K562 (cell line): ENCODE data around the gene NOD1. TPM values are rescaled to one million over a fixed set of nuclear protein-coding genes. Genes with fewer than 3 reads are reported as not detected.

Experiments used
- ATAC-seq: fragments of 200-7000 bp; cut with Tn5 transposase; 3 replicates; pipeline ENCODE4 v1.9.1; 2020; ENCODE audit warnings: moderate library complexity
- BruUV-seq: library from RNA; stranded (reverse); fragments of 400-500 nt; replicated peaks from 2 replicates; lab custom pipeline; 2021; lab: Mats Ljungman, UMichigan
- CTCF ChIA-PET: fragments of 300-600 bp; formaldehyde crosslinking; extraction: SDS; loops from one replicate; lab custom pipeline; 2021; ENCODE audit warnings: low intra/inter-chr PET ratio; lab: Yijun Ruan, JAX
- POLR2A ChIA-PET: fragments of 300-600, 350-650 bp; sonication (Branson Sonifier 250); formaldehyde crosslinking; extraction: SDS; loops from one replicate; lab custom pipeline; 2021; ENCODE audit warnings: antibody characterized with exemption, inconsistent platforms; lab: Yijun Ruan, JAX
- DNase-seq, 4 experiments: peaks; one replicate each; pipeline versions ENCODE4 v3.0.0 to v3.0.0-alpha.2; 2011 to 2018; ENCODE audit warnings: low spot score in 3 of 4, mixed read lengths in 3 of 4; ENCODE audit errors: extremely low read depth in 1 of 4
- FAIRE-seq: peaks from 2 replicates; lab custom pipeline; 2011; peaks lifted over from hg19 to GRCh38; lab: Jason Lieb, UNC
- H2AFZ ChIP-seq: 2 replicates; pipeline ENCODE4 v1.6.0; 2011; ENCODE audit warnings: low read depth, low read length, control low read depth, inconsistent platforms
- H3K27ac ChIP-seq: fragments of 200-600 bp; 3 replicates; pipeline ENCODE4 v1.8.0; 2011; ENCODE audit warnings: low read depth, mild to moderate bottlenecking, control low read depth, inconsistent platforms, low read length, moderate library complexity, mixed read lengths; ENCODE audit errors: extremely low read depth
- H3K27me3 ChIP-seq, 2 experiments: fragments of 300-600 bp in 1 of 2; 2 replicates in 1 of 2; 3 replicates in 1 of 2; pipeline versions ENCODE4 v1.6.0 to v1.8.0; 2011; ENCODE audit warnings: inconsistent platforms in 2 of 2, low read length in 2 of 2, mild to moderate bottlenecking in 1 of 2, mixed read lengths in 1 of 2, moderate library complexity in 1 of 2; ENCODE audit not compliant: control insufficient read depth in 2 of 2, insufficient read depth in 2 of 2
- H3K36me3 ChIP-seq: fragments of 300-600 bp; 3 replicates; pipeline ENCODE4 v1.8.0; 2011; ENCODE audit warnings: mild to moderate bottlenecking, low read length, inconsistent platforms; ENCODE audit not compliant: control insufficient read depth, insufficient read depth
- H3K4me1 ChIP-seq, 2 experiments: fragments of 200-600 bp in 1 of 2; replicated peaks in 1 of 2; 2 replicates in 1 of 2; 3 replicates in 1 of 2; pipeline versions ENCODE4 v1.5.1 to v1.8.0; 2011; ENCODE audit warnings: inconsistent platforms in 2 of 2, low read length in 2 of 2, mild to moderate bottlenecking in 1 of 2, mixed read lengths in 1 of 2, moderate library complexity in 1 of 2; ENCODE audit not compliant: control insufficient read depth in 2 of 2, insufficient read depth in 2 of 2
- H3K4me2 ChIP-seq: 2 replicates; pipeline ENCODE4 v1.6.1; 2011; ENCODE audit warnings: low read length, control low read depth, inconsistent platforms, mixed read lengths; ENCODE audit not compliant: insufficient read depth
- H3K4me3 ChIP-seq: fragments of 200-600 bp; sonication (generic), shearing (Covaris generic); 2 replicates; pipeline ENCODE4 v1.5.1; 2016; ENCODE audit warnings: control low read depth, inconsistent platforms
- H3K79me2 ChIP-seq: fragments of 200-600 bp; 3 replicates; pipeline ENCODE4 v1.8.0; 2011; ENCODE audit warnings: low read length, inconsistent platforms; ENCODE audit not compliant: control insufficient read depth, insufficient read depth
- H3K9ac ChIP-seq, 2 experiments: 2 replicates each; pipeline versions ENCODE4 v1.6.0 to v1.6.1; 2011; ENCODE audit warnings: low read depth in 2 of 2, low read length in 2 of 2, control low read depth in 1 of 2, inconsistent platforms in 1 of 2, mild to moderate bottlenecking in 1 of 2, mixed read lengths in 1 of 2; ENCODE audit not compliant: insufficient read depth in 1 of 2
- H3K9me1 ChIP-seq: one replicate; pipeline ENCODE4 v1.6.0; 2011; ENCODE audit warnings: inconsistent platforms, mild to moderate bottlenecking, low read length, moderate library complexity; ENCODE audit not compliant: control insufficient read depth, insufficient read depth
- H3K9me3 ChIP-seq: replicated peaks from 2 replicates; pipeline ENCODE4 v1.5.1; 2011; ENCODE audit warnings: low read depth, low read length, inconsistent platforms; ENCODE audit not compliant: control insufficient read depth, insufficient read depth
- H4K20me1 ChIP-seq: replicated peaks from 2 replicates; pipeline ENCODE4 v1.6.1; 2011; ENCODE audit warnings: low read length, inconsistent platforms, mixed read lengths; ENCODE audit not compliant: control insufficient read depth, insufficient read depth
- ATF6 ChIP-seq: sonication (generic); formaldehyde crosslinking; IDR thresholded peaks from 2 replicates; pipeline ENCODE4 v1.4.0; 2020; ENCODE audit warnings: mild to moderate bottlenecking, missing genetic modification reagents
- CTBP1 ChIP-seq: fragments of 450-650 bp; IDR thresholded peaks from 2 replicates; pipeline ENCODE4 v1.6.1; 2016; ENCODE audit warnings: borderline replicate concordance
- DACH1 ChIP-seq: fragments of 450-650 bp; IDR thresholded peaks from 2 replicates; pipeline ENCODE4 v1.6.1; 2018; ENCODE audit not compliant: partially characterized antibody
- EWSR1 ChIP-seq: fragments of 450-650 bp; IDR thresholded peaks from 2 replicates; pipeline ENCODE4 v1.6.1; 2018; ENCODE audit warnings: borderline replicate concordance, mild to moderate bottlenecking, low read depth, moderate library complexity; ENCODE audit not compliant: partially characterized antibody
- RHOXF2B ChIP-seq: fragments of 250-450 bp; sonication (Bioruptor Pico); conservative IDR thresholded peaks from 2 replicates; pipeline ENCODE4 v1.5.1; 2021
- TCF7 ChIP-seq: sonication (generic); IDR thresholded peaks from 2 replicates; pipeline ENCODE4 v1.6.1; 2016; ENCODE audit warnings: antibody characterized with exemption, borderline replicate concordance
- ZNF431 ChIP-seq: sonication (generic); formaldehyde crosslinking; IDR thresholded peaks from 2 replicates; pipeline ENCODE4 v1.8.0; 2022; ENCODE audit warnings: mild to moderate bottlenecking, missing genetic modification reagents
- WGBS: fragments of 100-300 bp; shearing (Covaris generic); methylation state at CpG from one replicate; pipeline ENCODE4 v1.1.6; 2016; ENCODE audit warnings: low coverage, mixed read lengths; ENCODE audit not compliant: insufficient coverage; ENCODE audit errors: missing lambda C conversion rate; 5-methylcytosine and 5-hydroxymethylcytosine counted together
- in situ Hi-C: fragments of 300-500 bp; cut with MboI; formaldehyde crosslinking; loops from 4 replicates; pipeline ENCODE4 v1.15.0; 2018; ENCODE audit warnings: inconsistent platforms, mixed read lengths
- intact Hi-C: fragments of 100-400 bp; cut with micrococcal nuclease; formaldehyde crosslinking; loops from 2 replicates; pipeline ENCODE4 v1.14.2; 2022
- polyA plus RNA-seq, 8 experiments: library from polyadenylated mRNA; depleted of rRNA in 4 of 8; stranded (reverse) in 5 of 8; unstranded in 3 of 8; fragments of >200 nt; fragmentation: Nextera tagmentation in 2 of 8; fragmentation: Illumina TruSeq in 1 of 8; extraction: Ambion mirVana in 2 of 8; extraction: Trizol in 1 of 8; gene quantifications; 2 replicates each; pipeline versions ENCODE4 v1.2.1 to v1.2.3, GENCODE V29; 2011 to 2014; ENCODE audit warnings: inconsistent platforms in 1 of 8, missing spikeins in 1 of 8
- total RNA-seq, 7 experiments: library from RNA; depleted of rRNA in 6 of 7; stranded (reverse); fragments of >200 nt in 6 of 7; fragmentation: Illumina TruSeq in 2 of 7; extraction: Trizol in 2 of 7; gene quantifications; 2 replicates each; pipeline versions ENCODE4 v1.2.1 to v1.2.3, GENCODE V29; 2011 to 2021; ENCODE audit warnings: low replicate concordance in 1 of 7
- TF ChIP-seq, protein P1 (sequence below): fragments of 200-400 bp; formaldehyde crosslinking; IDR thresholded peaks from 2 replicates; pipeline ENCODE4 v1.6.1; 2017; ENCODE audit warnings: mild to moderate bottlenecking, low read depth, low read length, moderate library complexity

Gene NOD1
- total and polyA plus RNA-seq, 9 of the 15 experiments (the other 6 are each of a cell fraction or from before 2014, with no cell fraction given): 0.34 to 7.1 (median 4.7) TPM

DNA sequence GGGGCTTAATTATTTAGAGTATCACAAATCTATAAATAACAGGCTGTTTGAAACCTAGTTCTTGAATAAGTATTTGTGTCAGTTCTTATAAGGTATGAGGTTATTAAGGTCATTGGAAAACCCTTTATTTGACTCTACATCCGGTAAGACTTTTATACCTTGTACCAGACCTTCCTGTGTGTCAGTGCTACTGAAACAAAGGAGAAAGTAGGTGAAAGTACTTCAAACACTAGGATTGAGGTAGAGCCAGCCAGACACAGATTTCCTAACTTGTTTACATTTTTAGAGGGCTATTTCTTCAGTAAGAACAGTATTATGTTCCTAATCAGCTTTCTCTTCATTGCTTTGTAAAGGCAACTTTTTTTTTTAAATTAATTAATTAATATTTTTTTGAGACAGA, 100.3 kb downstream of the NOD1 start:
- Histone ChIP-seq H3K9ac (no peak overlapping the region), H3K27ac (no peak overlapping the region), H3K4me3 (no peak overlapping the region), H3K79me2 (no peaks in the 10 kb centered on the region), H2AFZ (no peak overlapping the region), H3K9me3 (no peaks in the 10 kb centered on the region), H3K4me2 (no peak overlapping the region), H3K36me3 (no peaks in the 10 kb centered on the region), H3K27me3 (no peaks in the 10 kb centered on the region), H3K9me1 (no peaks in the 10 kb centered on the region), H3K4me1 (no peaks in the 10 kb centered on the region), H4K20me1 (no peaks in the 10 kb centered on the region; the same call in 1 of the 2 replicates)
- POLR2A ChIA-PET: no interaction called here
- BruUV-seq: no TSS peak
- FAIRE-seq (no peak), DNase-seq (no peak), ATAC-seq (no peak)
- 75% methylated on average over 1 of the region's 1 CpG for WGBS
- CTCF ChIA-PET: no interaction called here
- in situ Hi-C loops (no loop called here), intact Hi-C loops (no loop called here)
- TF ChIP-seq EWSR1 (no peak), ZNF431 (no peak), DACH1 (no peak), ATF6 (CRISPR knock-in tag) (no peak), CTBP1 (no peak), RHOXF2B (CRISPR knock-in tag) (no peak), TCF7 (no peak)
- TF ChIP-seq, protein P1, sequence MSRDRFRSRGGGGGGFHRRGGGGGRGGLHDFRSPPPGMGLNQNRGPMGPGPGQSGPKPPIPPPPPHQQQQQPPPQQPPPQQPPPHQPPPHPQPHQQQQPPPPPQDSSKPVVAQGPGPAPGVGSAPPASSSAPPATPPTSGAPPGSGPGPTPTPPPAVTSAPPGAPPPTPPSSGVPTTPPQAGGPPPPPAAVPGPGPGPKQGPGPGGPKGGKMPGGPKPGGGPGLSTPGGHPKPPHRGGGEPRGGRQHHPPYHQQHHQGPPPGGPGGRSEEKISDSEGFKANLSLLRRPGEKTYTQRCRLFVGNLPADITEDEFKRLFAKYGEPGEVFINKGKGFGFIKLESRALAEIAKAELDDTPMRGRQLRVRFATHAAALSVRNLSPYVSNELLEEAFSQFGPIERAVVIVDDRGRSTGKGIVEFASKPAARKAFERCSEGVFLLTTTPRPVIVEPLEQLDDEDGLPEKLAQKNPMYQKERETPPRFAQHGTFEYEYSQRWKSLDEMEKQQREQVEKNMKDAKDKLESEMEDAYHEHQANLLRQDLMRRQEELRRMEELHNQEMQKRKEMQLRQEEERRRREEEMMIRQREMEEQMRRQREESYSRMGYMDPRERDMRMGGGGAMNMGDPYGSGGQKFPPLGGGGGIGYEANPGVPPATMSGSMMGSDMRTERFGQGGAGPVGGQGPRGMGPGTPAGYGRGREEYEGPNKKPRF: no peak
